ENCODE results near the gene LGALS8. TPM values are rescaled to one million over a fixed set of nuclear protein-coding genes. Genes with fewer than 3 reads are reported as not detected.
"Not testable (repeated sequence)": the region's sequence is repeated elsewhere in the genome, so short reads cannot be mapped to it uniquely, and the experiment has no call there.

LGALS8 gene
- total RNA-seq, 1 donor from 2014 or later = 27.4 TPM

GRCh38 chr1:236565530-236565929 lies 41.7 kb downstream of the LGALS8 start:
- Mint-ChIP-seq H3K27ac (no peak overlapping the region), H3K27me3 (no peaks in the 10 kb centered on the region), H3K9me3 (ENCODE audit: low read depth) (no peaks in the 10 kb centered on the region), H3K36me3 (ENCODE audit: insufficient read depth) (peaks cover 31% of the 10 kb centered on the region), H3K4me1 (ENCODE audit: low read depth) (peaks cover 4% of the 10 kb centered on the region), H3K4me3 (ENCODE audit: low read depth) (no peak overlapping the region)
- TF ChIP-seq, protein P1, sequence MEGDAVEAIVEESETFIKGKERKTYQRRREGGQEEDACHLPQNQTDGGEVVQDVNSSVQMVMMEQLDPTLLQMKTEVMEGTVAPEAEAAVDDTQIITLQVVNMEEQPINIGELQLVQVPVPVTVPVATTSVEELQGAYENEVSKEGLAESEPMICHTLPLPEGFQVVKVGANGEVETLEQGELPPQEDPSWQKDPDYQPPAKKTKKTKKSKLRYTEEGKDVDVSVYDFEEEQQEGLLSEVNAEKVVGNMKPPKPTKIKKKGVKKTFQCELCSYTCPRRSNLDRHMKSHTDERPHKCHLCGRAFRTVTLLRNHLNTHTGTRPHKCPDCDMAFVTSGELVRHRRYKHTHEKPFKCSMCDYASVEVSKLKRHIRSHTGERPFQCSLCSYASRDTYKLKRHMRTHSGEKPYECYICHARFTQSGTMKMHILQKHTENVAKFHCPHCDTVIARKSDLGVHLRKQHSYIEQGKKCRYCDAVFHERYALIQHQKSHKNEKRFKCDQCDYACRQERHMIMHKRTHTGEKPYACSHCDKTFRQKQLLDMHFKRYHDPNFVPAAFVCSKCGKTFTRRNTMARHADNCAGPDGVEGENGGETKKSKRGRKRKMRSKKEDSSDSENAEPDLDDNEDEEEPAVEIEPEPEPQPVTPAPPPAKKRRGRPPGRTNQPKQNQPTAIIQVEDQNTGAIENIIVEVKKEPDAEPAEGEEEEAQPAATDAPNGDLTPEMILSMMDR (IDR thresholded peaks at IDR 0.05; ENCODE audit: unreplicated experiment) = no peak
- no peak for DNase-seq (ENCODE audit: low spot score, unreplicated experiment)

DNA sequence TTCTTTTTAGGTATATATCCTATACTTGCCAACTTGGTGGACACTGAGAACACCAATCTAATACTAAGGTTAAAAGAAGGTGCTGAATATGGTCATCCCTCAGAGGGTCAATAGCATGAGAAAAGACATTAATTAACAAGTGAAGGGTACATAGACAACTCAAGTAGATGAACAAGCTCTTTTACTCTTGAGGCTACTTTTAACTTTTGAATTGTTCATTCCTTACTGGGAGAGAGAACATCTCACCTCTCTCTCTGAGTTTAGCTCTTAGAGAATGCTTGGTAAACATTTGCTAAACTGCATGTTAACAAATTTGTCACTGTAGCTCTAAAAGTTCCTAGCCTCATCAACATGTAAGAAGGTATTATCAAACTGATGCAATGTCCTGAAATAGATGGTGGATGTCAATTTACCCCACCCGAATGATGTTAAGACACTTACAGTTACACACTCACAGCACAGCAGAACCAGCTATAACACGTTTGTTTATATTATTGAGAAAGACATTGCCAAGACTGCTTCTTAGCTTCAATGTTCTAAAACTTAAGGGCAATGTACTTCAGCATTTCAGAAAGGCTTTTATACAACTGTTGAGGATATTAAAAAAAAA lies 44.6 kb downstream of the LGALS8 start:
- H3K4me3 Mint-ChIP-seq (ENCODE audit: low read depth) = no peak overlapping the region
- H3K27ac Mint-ChIP-seq = no peak overlapping the region
- no peaks in the 10 kb centered on the region for H3K27me3 Mint-ChIP-seq
- peaks cover 30% of the 10 kb centered on the region for H3K36me3 Mint-ChIP-seq (ENCODE audit: insufficient read depth)
- TF ChIP-seq, protein P1 (IDR thresholded peaks at IDR 0.05; ENCODE audit: unreplicated experiment) = no peak
- no peak for DNase-seq (ENCODE audit: low spot score, unreplicated experiment)
- H3K9me3 Mint-ChIP-seq (ENCODE audit: low read depth) = no peaks in the 10 kb centered on the region
- peaks cover 2% of the 10 kb centered on the region for H3K4me1 Mint-ChIP-seq (ENCODE audit: low read depth)

DNA sequence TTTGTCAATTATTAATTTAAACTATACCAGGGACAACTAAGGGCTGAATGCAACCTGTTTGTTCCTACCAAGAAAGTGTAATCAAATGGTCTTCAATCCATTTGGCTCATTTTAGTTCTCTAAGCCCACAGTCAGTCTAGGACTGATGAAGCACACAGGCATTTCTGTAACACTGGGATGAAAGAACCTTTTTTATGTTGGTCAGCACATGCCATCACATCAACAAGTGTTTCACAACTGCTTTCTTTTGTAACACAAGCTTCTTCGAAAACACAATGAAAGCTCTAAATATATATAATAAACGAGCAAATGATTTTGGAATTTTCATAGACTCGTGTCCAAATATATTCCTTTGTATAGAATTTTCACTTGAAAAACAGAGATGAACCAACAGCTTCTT lies 51.7 kb downstream of the LGALS8 start:
- Mint-ChIP-seq H3K27ac (no peak overlapping the region), H3K9me3 (ENCODE audit: low read depth) (no peaks in the 10 kb centered on the region), H3K36me3 (ENCODE audit: insufficient read depth) (peaks cover 20% of the 10 kb centered on the region)

GRCh38 chr1:236576004-236576403 lies 52.2 kb downstream of the LGALS8 start:
- no peak overlapping the region for H3K4me3 Mint-ChIP-seq (ENCODE audit: low read depth)
- H3K9me3 Mint-ChIP-seq (ENCODE audit: low read depth) = no peaks in the 10 kb centered on the region
- TF ChIP-seq, protein P1 (IDR thresholded peaks at IDR 0.05; ENCODE audit: unreplicated experiment) = no peak
- DNase-seq (ENCODE audit: low spot score, unreplicated experiment) = no peak
- peak overlapping the region; percentile 75 for H3K27ac Mint-ChIP-seq
- no peaks in the 10 kb centered on the region for H3K27me3 Mint-ChIP-seq
- H3K4me1 Mint-ChIP-seq (ENCODE audit: low read depth) = no peaks in the 10 kb centered on the region
- H3K36me3 Mint-ChIP-seq (ENCODE audit: insufficient read depth) = peaks cover 22% of the 10 kb centered on the region

More for the DNA sequence above, 51.7 kb downstream of the LGALS8 start:
- TF ChIP-seq, protein P1 (IDR thresholded peaks at IDR 0.05; ENCODE audit: unreplicated experiment) = no peak
- Mint-ChIP-seq H3K27me3 (no peaks in the 10 kb centered on the region), H3K4me3 (ENCODE audit: low read depth) (no peak overlapping the region), H3K4me1 (ENCODE audit: low read depth) (no peaks in the 10 kb centered on the region)
- DNase-seq (ENCODE audit: low spot score, unreplicated experiment) = no peak

DNA sequence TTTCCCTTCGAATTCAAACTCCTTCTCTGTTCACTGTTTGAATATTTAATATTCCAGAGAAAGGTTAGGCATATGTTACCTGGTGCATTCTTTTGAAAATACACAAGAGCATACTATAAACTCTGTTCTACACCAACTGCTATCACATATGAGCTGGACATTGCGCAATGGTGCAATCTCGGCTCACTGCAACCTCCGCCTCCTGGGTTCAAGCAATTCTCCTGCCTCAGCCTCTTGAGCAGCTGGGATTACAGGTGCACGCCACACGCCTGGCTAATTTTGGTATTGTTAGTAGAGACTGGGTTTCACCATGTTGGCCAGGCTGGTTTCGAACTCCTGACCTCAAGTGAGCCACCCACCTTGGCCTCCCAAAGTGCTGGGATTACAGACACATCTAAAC lies 53.3 kb downstream of the LGALS8 start:
- H3K27me3 Mint-ChIP-seq; H3K4me3 Mint-ChIP-seq (ENCODE audit: low read depth); H3K27ac Mint-ChIP-seq; H3K4me1 Mint-ChIP-seq (ENCODE audit: low read depth); DNase-seq (ENCODE audit: low spot score, unreplicated experiment); H3K9me3 Mint-ChIP-seq (ENCODE audit: low read depth): not testable (repeated sequence)
- peaks cover 24% of the 10 kb centered on the region for H3K36me3 Mint-ChIP-seq (ENCODE audit: insufficient read depth)

GRCh38 chr1:236578661-236579060 lies 54.9 kb downstream of the LGALS8 start:
- TF ChIP-seq, protein P1 (IDR thresholded peaks at IDR 0.05; ENCODE audit: unreplicated experiment) = no peak
- DNase-seq (ENCODE audit: low spot score, unreplicated experiment) = no peak
- peaks cover 27% of the 10 kb centered on the region for H3K36me3 Mint-ChIP-seq (ENCODE audit: insufficient read depth)

DNA sequence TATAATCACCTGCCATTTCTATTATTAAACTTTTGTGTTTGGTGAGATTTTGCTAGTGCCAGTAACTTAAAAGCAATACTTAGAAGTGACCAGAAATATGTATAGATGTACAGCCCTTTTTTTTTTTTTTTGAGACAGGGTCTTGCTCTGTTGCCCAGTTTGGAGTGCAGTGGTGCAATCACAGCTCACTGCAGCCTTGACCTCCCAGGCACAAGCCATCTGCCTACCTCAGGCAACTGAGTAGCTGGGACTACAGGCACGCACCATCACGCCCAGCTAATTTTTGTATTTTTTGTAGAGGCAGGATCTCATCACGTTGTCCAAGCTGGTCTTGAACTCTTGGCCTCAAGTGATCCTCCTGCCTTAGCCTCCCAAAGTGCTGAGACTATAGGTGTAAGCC lies 56.6 kb downstream of the LGALS8 start:
- not testable (repeated sequence) for H3K27me3 Mint-ChIP-seq; H3K9me3 Mint-ChIP-seq (ENCODE audit: low read depth); H3K4me1 Mint-ChIP-seq (ENCODE audit: low read depth); H3K4me3 Mint-ChIP-seq (ENCODE audit: low read depth); H3K27ac Mint-ChIP-seq; DNase-seq (ENCODE audit: low spot score, unreplicated experiment)
- H3K36me3 Mint-ChIP-seq (ENCODE audit: insufficient read depth) = peaks cover 28% of the 10 kb centered on the region

More at GRCh38 chr1:236578661-236579060, 54.9 kb downstream of the LGALS8 start:
- Mint-ChIP-seq H3K4me3 (ENCODE audit: low read depth) (no peak overlapping the region), H3K27ac (no peak overlapping the region), H3K4me1 (ENCODE audit: low read depth) (no peaks in the 10 kb centered on the region), H3K27me3 (no peaks in the 10 kb centered on the region), H3K9me3 (ENCODE audit: low read depth) (no peaks in the 10 kb centered on the region)

Data from progenitor cell of endocrine pancreas (in vitro differentiated cells).